RWPE1 (cell line): ENCODE data around the gene LRRC49.
A peak's percentile ranks its signal among the peaks of the same experiment; 100 is the strongest.

Experiments used
- CTCF ChIA-PET: fragments of 350-600 bp; sonication (Branson Sonifier 250); formaldehyde crosslinking; extraction: SDS; loops from one replicate; lab custom pipeline; 2021; lab: Yijun Ruan, JAX
- POLR2A ChIA-PET: fragments of 400-600 bp; formaldehyde crosslinking; extraction: SDS; loops from one replicate; lab custom pipeline; 2020; ENCODE audit warnings: antibody characterized with exemption; ENCODE audit not compliant: low non-redundant PET; lab: Yijun Ruan, JAX
- DNase-seq: peaks from one replicate; pipeline ENCODE4 v3.0.0; 2012; ENCODE audit warnings: low spot score
- H3K27ac ChIP-seq: fragments of 450-650 bp; 2 replicates; pipeline ENCODE4 v1.5.1; 2017
- CTCF ChIP-seq: fragments of 450-650 bp; conservative IDR thresholded peaks from 2 replicates; pipeline ENCODE4 v1.5.1; 2017; ENCODE audit warnings: low read depth, mild to moderate bottlenecking

LRRC49 gene

DNA sequence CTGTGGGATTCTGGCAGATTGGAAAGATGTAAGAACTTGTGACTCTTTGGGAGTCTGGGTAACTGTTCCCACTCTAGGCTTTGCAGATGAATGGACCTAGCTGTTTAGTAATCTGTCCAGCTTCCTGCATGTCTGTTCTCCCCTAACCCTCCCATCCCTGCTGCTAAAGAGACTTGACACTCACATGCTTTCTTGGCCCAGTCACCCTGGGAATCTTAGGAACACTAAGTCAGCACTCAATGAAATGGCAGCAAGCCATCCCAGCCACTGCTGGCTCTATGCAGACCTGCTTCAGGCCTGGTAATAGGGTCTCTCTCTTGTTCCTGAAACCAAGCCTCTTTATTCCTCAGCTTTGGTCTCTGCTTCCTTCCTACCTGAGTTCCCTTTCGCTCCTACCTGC is 158.9 kb downstream of the LRRC49 start:
- no peak overlapping the region for H3K27ac ChIP-seq
- no peak for TF ChIP-seq CTCF
- DNase-seq: no peak
- POLR2A ChIA-PET: no interaction called here
- CTCF ChIA-PET: interaction anchor here (0.5 to 2.0 kb wide), 2 partner anchors 40 to 471 kb away, joined by 4 read pairs; no protein-coding TSS in a partner anchor

- CTCF ChIA-PET: interaction anchor here (0.5 kb wide), 1 partner anchor 776 kb away, joined by 4 read pairs; no protein-coding TSS in a partner anchor
- no peak for TF ChIP-seq CTCF
- POLR2A ChIA-PET: no interaction called here
- DNase-seq: peak; percentile 69
- no peak overlapping the region for H3K27ac ChIP-seq
Measured at GRCh38 chr15:71052356-71052755, 159.7 kb downstream of the LRRC49 start.

DNA sequence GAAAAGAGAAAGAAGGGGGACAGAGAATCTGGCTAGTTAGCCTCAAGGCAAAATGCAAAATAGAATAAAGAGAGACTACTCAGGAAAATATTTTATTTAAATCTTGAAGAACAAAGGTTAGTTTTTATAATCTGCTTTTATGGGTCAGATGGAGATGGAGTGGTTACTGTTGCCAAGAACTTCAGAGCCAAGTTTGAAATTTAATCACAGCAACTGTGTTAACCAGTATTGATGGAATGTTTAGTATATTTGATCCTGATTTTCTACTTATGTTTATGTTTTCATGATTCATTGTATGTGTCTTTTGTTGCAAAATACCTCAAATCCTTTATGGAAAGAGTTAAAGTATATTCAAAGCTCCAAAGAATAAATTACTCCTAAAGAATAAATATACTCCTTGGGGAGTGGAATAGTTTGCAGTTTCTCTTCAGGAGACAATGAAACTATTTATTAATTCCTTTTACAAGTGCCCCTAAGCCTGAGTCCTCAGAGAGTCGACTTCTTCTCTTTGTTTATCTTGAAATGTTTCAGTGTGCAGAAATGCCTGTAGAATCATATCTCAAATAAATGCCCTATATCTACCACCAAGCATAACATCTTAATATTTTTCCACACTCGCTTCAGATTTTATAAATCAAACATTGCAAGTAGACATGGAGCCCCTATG is 161.8 kb downstream of the LRRC49 start:
- TF ChIP-seq CTCF: no peak
- DNase-seq: no peak
- CTCF ChIA-PET: interaction anchor here (0.6 kb wide), 1 partner anchor 19 kb away, joined by 4 read pairs; no protein-coding TSS in a partner anchor
- POLR2A ChIA-PET: no interaction called here
- no peak overlapping the region for H3K27ac ChIP-seq

- CTCF ChIA-PET: no interaction called here
- no peak for TF ChIP-seq CTCF
- H3K27ac ChIP-seq: no peak overlapping the region
- POLR2A ChIA-PET: no interaction called here
- DNase-seq: no peak
Measured at GRCh38 chr15:71055461-71055860, 162.8 kb downstream of the LRRC49 start.

GRCh38 chr15:71056111-71056510 is 163.5 kb downstream of the LRRC49 start:
- DNase-seq: no peak
- TF ChIP-seq CTCF: no peak
- ChIA-PET POLR2A (no interaction called here), CTCF (interaction anchor here (1.0 kb wide), 1 partner anchor 11 kb away, joined by 3 read pairs; no protein-coding TSS in a partner anchor)
- H3K27ac ChIP-seq: no peak overlapping the region

DNA sequence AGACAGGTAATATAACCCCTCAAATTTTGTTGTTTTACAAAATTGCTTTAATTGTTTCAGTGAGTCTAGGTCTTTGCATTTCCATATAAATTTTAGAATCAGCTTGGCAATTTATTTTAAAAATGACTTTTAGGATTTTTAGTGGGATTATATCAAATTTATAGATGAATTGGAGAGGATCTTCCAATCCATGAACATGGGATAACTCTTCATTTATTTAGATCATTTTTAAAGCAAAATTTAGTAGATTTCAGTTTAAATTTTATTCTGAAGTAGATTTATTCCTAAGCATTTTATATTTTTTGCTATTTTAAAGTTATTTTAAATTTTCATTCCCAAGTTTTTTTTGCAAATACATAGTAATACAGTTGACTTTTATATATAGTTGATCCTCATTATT is 164.5 kb downstream of the LRRC49 start:
- CTCF ChIA-PET: no interaction called here

More for the DNA sequence above, 164.5 kb downstream of the LRRC49 start:
- no peak for TF ChIP-seq CTCF
- no peak overlapping the region for H3K27ac ChIP-seq
- no peak for DNase-seq
- POLR2A ChIA-PET: no interaction called here
